ENCODE results near the gene KRT9. TPM values are rescaled to one million over a fixed set of nuclear protein-coding genes. Genes with fewer than 3 reads are reported as not detected.
A peak's percentile ranks its signal among the peaks of the same experiment; 100 is the strongest.
"Not testable (repeated sequence)": the region's sequence is repeated elsewhere in the genome, so short reads cannot be mapped to it uniquely, and the experiment has no call there.

KRT9 gene
- total and polyA plus RNA-seq, 9 donors, result 0.12 TPM; not detected in 8

DNA sequence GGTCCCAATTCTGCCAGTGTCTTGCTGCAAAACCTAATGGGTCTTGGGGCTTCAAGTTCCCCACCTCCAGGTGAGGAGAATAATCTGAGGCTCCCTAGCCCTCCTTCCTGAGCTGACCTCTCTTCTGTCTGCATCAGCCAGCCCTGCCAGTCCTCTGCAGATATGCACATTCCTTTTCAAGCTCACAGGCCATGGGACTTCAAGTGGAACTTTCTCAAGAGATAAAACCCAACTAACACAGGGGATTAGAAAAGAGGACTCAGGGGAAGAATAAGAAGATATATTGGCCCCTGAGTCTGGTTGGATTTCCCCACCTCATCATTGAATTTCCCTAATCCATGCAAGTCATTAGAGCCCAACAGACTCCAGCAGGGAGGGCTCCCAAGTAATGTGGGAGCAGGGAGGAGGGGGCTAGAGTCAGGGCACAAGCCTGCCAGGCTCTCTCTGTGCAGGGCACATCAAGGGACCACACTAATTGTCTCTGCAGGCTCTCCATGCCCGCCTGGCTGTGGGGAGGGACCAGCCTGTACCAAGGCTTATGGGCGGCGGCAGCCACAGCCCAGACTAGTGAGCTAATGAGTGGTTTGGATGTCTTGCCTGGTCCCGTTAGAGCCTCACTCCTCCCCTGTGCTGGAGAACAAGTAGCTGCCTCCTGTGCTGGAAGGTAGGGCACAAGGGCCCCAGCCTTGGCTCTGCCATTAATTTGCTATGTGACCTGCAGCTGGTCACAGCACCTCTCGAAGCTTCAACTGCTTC lies 13.6 kb upstream of the KRT9 start:
- H3K36me3 ChIP-seq (ENCODE audit: control insufficient read depth, insufficient read depth, low read length), result no peaks in the 10 kb centered on the region
- no peak overlapping the region for H3K4me3 ChIP-seq (ENCODE audit: low read length)
- no peaks in the 10 kb centered on the region for H3K9me3 ChIP-seq (replicated peaks; ENCODE audit: control insufficient read depth, low read depth, low read length)
- 61% methylated on average over 3 of the region's 5 CpGs for WGBS (ENCODE audit: insufficient coverage)
- peaks cover 4% of the 10 kb centered on the region for H3K27me3 ChIP-seq (ENCODE audit: control insufficient read depth, insufficient read depth, low read length)
- H3K4me1 ChIP-seq (ENCODE audit: control insufficient read depth, insufficient read depth, low read length), result no peaks in the 10 kb centered on the region
- no peak for DNase-seq
- H3K27ac ChIP-seq (ENCODE audit: low read length), result no peak overlapping the region

- not testable (repeated sequence) for H3K4me3 ChIP-seq (ENCODE audit: low read length); DNase-seq; H3K36me3 ChIP-seq (ENCODE audit: control insufficient read depth, insufficient read depth, low read length); H3K9me3 ChIP-seq (replicated peaks; ENCODE audit: control insufficient read depth, low read depth, low read length); H3K27me3 ChIP-seq (ENCODE audit: control insufficient read depth, insufficient read depth, low read length); H3K4me1 ChIP-seq (ENCODE audit: control insufficient read depth, insufficient read depth, low read length); H3K27ac ChIP-seq (ENCODE audit: low read length)
- no CpG with 5 or more reads among the region's 8 CpGs for WGBS (ENCODE audit: insufficient coverage)
These were observed 12.6 kb upstream of the KRT9 start for GRCh38 chr17:41584331-41584927.

- DNase-seq, result no peak
- Histone ChIP-seq H3K9me3 (replicated peaks; ENCODE audit: control insufficient read depth, low read depth, low read length) (no peaks in the 10 kb centered on the region), H3K36me3 (ENCODE audit: control insufficient read depth, insufficient read depth, low read length) (no peaks in the 10 kb centered on the region), H3K4me1 (ENCODE audit: control insufficient read depth, insufficient read depth, low read length) (peaks cover 2% of the 10 kb centered on the region), H3K4me3 (ENCODE audit: low read length) (no peak overlapping the region), H3K27ac (ENCODE audit: low read length) (no peak overlapping the region), H3K27me3 (ENCODE audit: control insufficient read depth, insufficient read depth, low read length) (peaks cover 7% of the 10 kb centered on the region)
- WGBS (ENCODE audit: insufficient coverage), result 90% methylated on average over 21 of the region's 33 CpGs
These were observed 11.6 kb upstream of the KRT9 start for GRCh38 chr17:41583137-41584127.

- H3K36me3 ChIP-seq (ENCODE audit: control insufficient read depth, insufficient read depth, low read length); H3K9me3 ChIP-seq (replicated peaks; ENCODE audit: control insufficient read depth, low read depth, low read length); H3K27ac ChIP-seq (ENCODE audit: low read length); H3K4me3 ChIP-seq (ENCODE audit: low read length); H3K4me1 ChIP-seq (ENCODE audit: control insufficient read depth, insufficient read depth, low read length); DNase-seq: not testable (repeated sequence)
- peaks cover 11% of the 10 kb centered on the region for H3K27me3 ChIP-seq (ENCODE audit: control insufficient read depth, insufficient read depth, low read length)
- whole genome bisulfite sequencing (ENCODE audit: insufficient coverage), result 85% methylated on average over 7 of the region's 13 CpGs
These were observed 10.5 kb upstream of the KRT9 start for GRCh38 chr17:41582061-41582968.

GRCh38 chr17:41581366-41582060 lies 9.7 kb upstream of the KRT9 start:
- H3K4me3 ChIP-seq (ENCODE audit: low read length), result no peak overlapping the region
- peaks cover 11% of the 10 kb centered on the region for H3K27me3 ChIP-seq (ENCODE audit: control insufficient read depth, insufficient read depth, low read length)
- H3K9me3 ChIP-seq (replicated peaks; ENCODE audit: control insufficient read depth, low read depth, low read length), result no peaks in the 10 kb centered on the region
- H3K27ac ChIP-seq (ENCODE audit: low read length), result no peak overlapping the region
- no peaks in the 10 kb centered on the region for H3K36me3 ChIP-seq (ENCODE audit: control insufficient read depth, insufficient read depth, low read length)
- WGBS (ENCODE audit: insufficient coverage), result 75% methylated on average over 2 of the region's 4 CpGs
- H3K4me1 ChIP-seq (ENCODE audit: control insufficient read depth, insufficient read depth, low read length), result peaks cover 2% of the 10 kb centered on the region
- no peak for DNase-seq

GRCh38 chr17:41580687-41581365 lies 9.0 kb upstream of the KRT9 start:
- peaks cover 11% of the 10 kb centered on the region for H3K27me3 ChIP-seq (ENCODE audit: control insufficient read depth, insufficient read depth, low read length)
- H3K9me3 ChIP-seq (replicated peaks; ENCODE audit: control insufficient read depth, low read depth, low read length), result no peaks in the 10 kb centered on the region
- H3K4me3 ChIP-seq (ENCODE audit: low read length), result no peak overlapping the region
- no peak overlapping the region for H3K27ac ChIP-seq (ENCODE audit: low read length)
- no peaks in the 10 kb centered on the region for H3K36me3 ChIP-seq (ENCODE audit: control insufficient read depth, insufficient read depth, low read length)
- no peak for DNase-seq
- WGBS (ENCODE audit: insufficient coverage), result 47% methylated on average over 1 of the region's 1 CpG
- peaks cover 2% of the 10 kb centered on the region for H3K4me1 ChIP-seq (ENCODE audit: control insufficient read depth, insufficient read depth, low read length)

- H3K27me3 ChIP-seq (ENCODE audit: control insufficient read depth, insufficient read depth, low read length), result peaks cover 14% of the 10 kb centered on the region
- H3K4me3 ChIP-seq (ENCODE audit: low read length), result no peak overlapping the region
- H3K36me3 ChIP-seq (ENCODE audit: control insufficient read depth, insufficient read depth, low read length), result no peaks in the 10 kb centered on the region
These were observed 8.4 kb upstream of the KRT9 start for GRCh38 chr17:41580244-41580575.

DNA sequence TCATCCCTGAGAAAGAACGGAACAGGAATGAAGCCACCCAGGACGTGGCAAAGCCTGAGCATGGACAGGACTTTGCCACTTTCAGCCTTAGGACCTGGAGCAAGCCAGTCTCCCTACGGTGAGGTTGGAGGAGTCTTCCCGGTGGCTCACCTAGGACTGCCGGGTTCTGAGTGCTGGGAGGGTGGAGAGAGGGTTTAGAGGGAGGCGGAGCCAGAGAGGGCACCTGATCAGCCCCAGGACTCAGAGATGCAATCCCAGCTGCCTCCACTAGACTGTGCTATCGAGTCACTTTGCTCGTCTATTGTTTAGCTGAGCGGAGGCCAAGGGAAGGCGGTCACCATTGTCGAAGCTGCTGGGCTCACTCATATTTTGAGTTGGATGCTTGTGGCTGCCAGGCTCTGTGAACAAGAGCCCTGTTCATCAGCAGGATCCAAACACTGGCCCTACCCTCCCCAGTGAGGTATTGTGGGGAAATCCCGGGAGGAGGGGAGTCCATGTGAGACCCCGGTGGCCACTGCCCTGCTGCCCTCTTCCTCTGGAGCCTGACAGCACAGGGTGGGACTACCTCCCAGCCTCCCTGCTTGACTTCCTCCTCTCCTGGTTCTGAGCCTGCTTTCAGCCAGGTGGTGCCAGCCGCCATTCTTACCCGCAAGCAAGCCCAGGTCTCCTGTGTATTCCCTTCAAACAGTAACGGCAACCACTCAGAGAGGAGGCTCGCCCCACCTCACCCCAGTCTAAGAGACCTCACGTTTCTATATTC lies 7.8 kb upstream of the KRT9 start:
- 29% methylated on average over 10 of the region's 18 CpGs for WGBS (ENCODE audit: insufficient coverage)
- Histone ChIP-seq H3K27ac (ENCODE audit: low read length) (no peak overlapping the region), H3K27me3 (ENCODE audit: control insufficient read depth, insufficient read depth, low read length) (peaks cover 16% of the 10 kb centered on the region), H3K4me3 (ENCODE audit: low read length) (no peak overlapping the region), H3K9me3 (replicated peaks; ENCODE audit: control insufficient read depth, low read depth, low read length) (no peaks in the 10 kb centered on the region), H3K36me3 (ENCODE audit: control insufficient read depth, insufficient read depth, low read length) (no peaks in the 10 kb centered on the region), H3K4me1 (ENCODE audit: control insufficient read depth, insufficient read depth, low read length) (peaks cover 2% of the 10 kb centered on the region)
- DNase-seq, result peak; percentile 78

More at GRCh38 chr17:41580244-41580575, 8.4 kb upstream of the KRT9 start:
- no peak for DNase-seq
- H3K9me3 ChIP-seq (replicated peaks; ENCODE audit: control insufficient read depth, low read depth, low read length), result no peaks in the 10 kb centered on the region
- peaks cover 2% of the 10 kb centered on the region for H3K4me1 ChIP-seq (ENCODE audit: control insufficient read depth, insufficient read depth, low read length)
- H3K27ac ChIP-seq (ENCODE audit: low read length), result no peak overlapping the region
- 79% methylated on average over 2 of the region's 2 CpGs for WGBS (ENCODE audit: insufficient coverage)
